Activated CD8-positive, alpha-beta memory T cell treated with anti-CD3 and anti-CD28 coated beads for 4 hours (primary cell): ENCODE results near the gene COL4A2.
"Not testable (repeated sequence)": the region's sequence is repeated elsewhere in the genome, so short reads cannot be mapped to it uniquely, and the experiment has no call there.

Experiments used
- DNase-seq, 2 donors: peaks; one replicate each; pipeline ENCODE4 v3.0.0-alpha.2; 2020; ENCODE audit warnings: low read depth in 2 of 2

COL4A2 gene

GRCh38 chr13:110474713-110475112 lies 167.6 kb downstream of the COL4A2 start:
- DNase-seq = no peak

- DNase-seq = no peak
Measured at GRCh38 chr13:110475117-110475516, 168.0 kb downstream of the COL4A2 start.

- DNase-seq = no peak
Measured at GRCh38 chr13:110475550-110476219, 168.6 kb downstream of the COL4A2 start.

GRCh38 chr13:110476220-110476617 lies 169.1 kb downstream of the COL4A2 start:
- DNase-seq = no peak

- DNase-seq = no peak
Measured at GRCh38 chr13:110477706-110478245, 170.7 kb downstream of the COL4A2 start.

- DNase-seq = no peak
Measured at GRCh38 chr13:110478405-110479214, 171.5 kb downstream of the COL4A2 start.

- no peak for DNase-seq
Measured at GRCh38 chr13:110479215-110479545, 172.1 kb downstream of the COL4A2 start.

- DNase-seq = no peak
Measured at GRCh38 chr13:110479648-110480047, 172.6 kb downstream of the COL4A2 start.

- no peak for DNase-seq
Measured at GRCh38 chr13:110480161-110480560, 173.1 kb downstream of the COL4A2 start.

GRCh38 chr13:110483386-110483968 lies 176.4 kb downstream of the COL4A2 start:
- DNase-seq = no peak

GRCh38 chr13:110484290-110485048 lies 177.4 kb downstream of the COL4A2 start:
- no peak for DNase-seq

GRCh38 chr13:110485604-110486003 lies 178.5 kb downstream of the COL4A2 start:
- no peak for DNase-seq

- no peak for DNase-seq
Measured at GRCh38 chr13:110486061-110486715, 179.1 kb downstream of the COL4A2 start.

- not testable (repeated sequence) for DNase-seq
Measured at GRCh38 chr13:110486880-110487279, 179.8 kb downstream of the COL4A2 start.

- DNase-seq = no peak
Measured at GRCh38 chr13:110490009-110490770, 183.1 kb downstream of the COL4A2 start.

- DNase-seq = no peak
Measured at GRCh38 chr13:110491869-110492678, 185.0 kb downstream of the COL4A2 start.

- no peak for DNase-seq
Measured at GRCh38 chr13:110492679-110493593, 185.9 kb downstream of the COL4A2 start.

- DNase-seq = no peak
Measured at GRCh38 chr13:110493613-110494012, 186.5 kb downstream of the COL4A2 start.

- DNase-seq = no peak
Measured at GRCh38 chr13:110495376-110495775, 188.3 kb downstream of the COL4A2 start.
